Mesenchymal stem cell (in vitro differentiated cells and primary cell): ENCODE measurements around the gene CPS1.
A peak's percentile ranks its signal among the peaks of the same experiment; 100 is the strongest.

Experiments used
- DNase-seq: peaks from one replicate; pipeline ENCODE4 v3.0.0-alpha.2; 2013
- H2AFZ ChIP-seq: one replicate; pipeline ENCODE4 v1.6.1; 2013; ENCODE audit warnings: low read depth, mild to moderate bottlenecking, control low read depth, inconsistent platforms, low read length, moderate library complexity
- H2AK5ac ChIP-seq: 2 replicates; pipeline ENCODE4 v1.6.1; 2013; ENCODE audit warnings: low read length, moderate library complexity, mild to moderate bottlenecking, inconsistent platforms; ENCODE audit not compliant: severe bottlenecking
- H2BK120ac ChIP-seq: one replicate; pipeline ENCODE4 v1.6.1; 2013; ENCODE audit warnings: low read depth, mild to moderate bottlenecking, inconsistent platforms, low read length, moderate library complexity
- H2BK12ac ChIP-seq, 2 experiments: one replicate each; pipeline ENCODE4 v1.6.1; 2013; ENCODE audit warnings: inconsistent platforms in 2 of 2, low read length in 2 of 2, mild to moderate bottlenecking in 2 of 2, moderate library complexity in 2 of 2, control low read depth in 1 of 2
- H2BK15ac ChIP-seq: one replicate; pipeline ENCODE4 v1.6.1; 2013; ENCODE audit warnings: mild to moderate bottlenecking, low read depth, inconsistent platforms; ENCODE audit not compliant: poor library complexity, severe bottlenecking
- H2BK5ac ChIP-seq: 2 replicates; pipeline ENCODE4 v1.6.1; 2013; ENCODE audit warnings: low read depth, mild to moderate bottlenecking, low read length, control low read depth, inconsistent platforms; ENCODE audit not compliant: poor library complexity, severe bottlenecking
- H3K14ac ChIP-seq, 2 experiments: one replicate each; pipeline ENCODE4 v1.6.1; 2013; ENCODE audit warnings: inconsistent platforms in 2 of 2, low read length in 2 of 2, control low read depth in 1 of 2, mild to moderate bottlenecking in 1 of 2, moderate library complexity in 1 of 2
- H3K18ac ChIP-seq, 2 experiments: one replicate each; pipeline ENCODE4 v1.6.1; 2013; ENCODE audit warnings: inconsistent platforms in 2 of 2, low read length in 2 of 2, control low read depth in 1 of 2, low read depth in 1 of 2, mild to moderate bottlenecking in 1 of 2
- H3K23ac ChIP-seq, 2 experiments: one replicate each; pipeline ENCODE4 v1.6.1; 2013; ENCODE audit warnings: inconsistent platforms in 2 of 2, low read length in 2 of 2, mild to moderate bottlenecking in 2 of 2, moderate library complexity in 2 of 2, control low read depth in 1 of 2
- H3K27ac ChIP-seq: 2 replicates; pipeline ENCODE4 v1.5.1; 2013; ENCODE audit warnings: mild to moderate bottlenecking, moderate library complexity, low read length, control low read depth, inconsistent platforms; ENCODE audit not compliant: poor library complexity, severe bottlenecking
- H3K27me3 ChIP-seq, 2 experiments: 2 replicates each; pipeline versions ENCODE4 v1.6.1 to v1.7.0; 2013; ENCODE audit warnings: low read length in 2 of 2, mild to moderate bottlenecking in 2 of 2, moderate library complexity in 2 of 2, control low read depth in 1 of 2, inconsistent platforms in 1 of 2; ENCODE audit not compliant: control insufficient read depth in 1 of 2, insufficient read depth in 1 of 2
- H3K36me3 ChIP-seq, 2 experiments: 2 replicates each; pipeline versions ENCODE4 v1.6.1 to v1.7.0; 2013; ENCODE audit warnings: low read length in 2 of 2, control low read depth in 1 of 2, inconsistent platforms in 1 of 2, low read depth in 1 of 2, mild to moderate bottlenecking in 1 of 2; ENCODE audit not compliant: insufficient read depth in 2 of 2, control insufficient read depth in 1 of 2
- H3K4ac ChIP-seq, 2 experiments: one replicate each; pipeline ENCODE4 v1.6.1; 2013; ENCODE audit warnings: inconsistent platforms in 2 of 2, low read length in 2 of 2, mild to moderate bottlenecking in 2 of 2, moderate library complexity in 2 of 2, control low read depth in 1 of 2, low read depth in 1 of 2
- H3K4me1 ChIP-seq: 2 replicates; pipeline ENCODE4 v1.6.1; 2013; ENCODE audit warnings: low read depth, low read length, control low read depth; ENCODE audit not compliant: control insufficient read depth, insufficient read depth
- H3K4me2 ChIP-seq: 2 replicates; pipeline ENCODE4 v1.6.1; 2013; ENCODE audit warnings: low read length, mild to moderate bottlenecking, inconsistent platforms; ENCODE audit not compliant: poor library complexity, severe bottlenecking
- H3K4me3 ChIP-seq, 2 experiments: 2 replicates each; pipeline versions ENCODE4 v1.5.1 to v1.7.0; 2013; ENCODE audit warnings: low read length in 2 of 2, mild to moderate bottlenecking in 2 of 2, control low read depth in 1 of 2, low read depth in 1 of 2; ENCODE audit not compliant: insufficient read depth in 1 of 2
- H3K79me1 ChIP-seq: replicated peaks from 2 replicates; pipeline ENCODE4 v1.6.1; 2013; ENCODE audit warnings: mild to moderate bottlenecking, control low read depth, low read length, inconsistent platforms; ENCODE audit not compliant: poor library complexity, severe bottlenecking
- H3K9ac ChIP-seq: 2 replicates; pipeline ENCODE4 v1.7.0; 2013; ENCODE audit warnings: mild to moderate bottlenecking, low read length, moderate library complexity
- H3K9me3 ChIP-seq: 2 replicates; pipeline ENCODE4 v1.7.0; 2013; ENCODE audit warnings: mild to moderate bottlenecking, low read length; ENCODE audit not compliant: control insufficient read depth
- H4K8ac ChIP-seq: one replicate; pipeline ENCODE4 v1.6.1; 2013; ENCODE audit warnings: inconsistent platforms, mild to moderate bottlenecking, low read length, moderate library complexity
- H4K91ac ChIP-seq: one replicate; pipeline ENCODE4 v1.6.1; 2013; ENCODE audit warnings: mild to moderate bottlenecking, low read length, inconsistent platforms
- WGBS: methylation state at CpG from one replicate; pipeline ENCODE4 v1.1.7; 2013; ENCODE audit warnings: mixed read lengths; 5-methylcytosine and 5-hydroxymethylcytosine counted together

Gene CPS1

GRCh38 chr2:210534879-210535278 is 21.5 kb upstream of the CPS1 start:
- H3K18ac ChIP-seq: no peak overlapping the region
- peaks cover 3% of the 10 kb centered on the region for H3K79me1 ChIP-seq
- H3K27ac ChIP-seq: no peak overlapping the region

GRCh38 chr2:210536973-210537650 is 19.3 kb upstream of the CPS1 start:
- Histone ChIP-seq H3K4me3 (no peak overlapping the region), H3K14ac (no peak overlapping the region), H2BK12ac (no peak overlapping the region), H2BK15ac (no peak overlapping the region), H3K79me1 (peaks cover 3% of the 10 kb centered on the region), H2BK5ac (no peak overlapping the region), H2AFZ (no peak overlapping the region), H3K18ac (no peak overlapping the region), H4K91ac (no peak overlapping the region), H3K27ac (peak overlapping the region; percentile 23), H3K4me1 (peaks cover 3% of the 10 kb centered on the region), H4K8ac (no peak overlapping the region), H2AK5ac (no peak overlapping the region), H3K4ac (no peak overlapping the region), H3K9ac (no peak overlapping the region), H3K36me3 (no peaks in the 10 kb centered on the region), H3K9me3 (no peaks in the 10 kb centered on the region), H3K27me3 (no peaks in the 10 kb centered on the region), H3K23ac (no peak overlapping the region), H3K4me2 (no peak overlapping the region), H2BK120ac (no peak overlapping the region)
- WGBS: 97% methylated on average over 2 of the region's 2 CpGs
- no peak for DNase-seq

More at GRCh38 chr2:210534879-210535278, 21.5 kb upstream of the CPS1 start:
- Histone ChIP-seq H2BK120ac (no peak overlapping the region), H3K27me3 (no peaks in the 10 kb centered on the region), H2BK12ac (no peak overlapping the region), H3K14ac (no peak overlapping the region), H2BK5ac (no peak overlapping the region), H2AK5ac (no peak overlapping the region), H3K4me1 (peaks cover 3% of the 10 kb centered on the region), H3K23ac (no peak overlapping the region), H4K8ac (no peak overlapping the region), H3K4ac (no peak overlapping the region), H3K4me3 (no peak overlapping the region), H3K9ac (no peak overlapping the region), H3K36me3 (no peaks in the 10 kb centered on the region), H3K9me3 (no peaks in the 10 kb centered on the region), H3K4me2 (no peak overlapping the region), H2BK15ac (no peak overlapping the region), H4K91ac (no peak overlapping the region), H2AFZ (no peak overlapping the region)
- DNase-seq: no peak
- WGBS: 100% methylated on average over 1 of the region's 1 CpG

- DNase-seq: no peak
- H3K4ac ChIP-seq: no peak overlapping the region
- H2BK12ac ChIP-seq: no peak overlapping the region
- no peak overlapping the region for H3K23ac ChIP-seq
- no peaks in the 10 kb centered on the region for H3K27me3 ChIP-seq
- no peak overlapping the region for H3K9ac ChIP-seq
- no peak overlapping the region for H4K8ac ChIP-seq
- H2BK5ac ChIP-seq: no peak overlapping the region
- no peak overlapping the region for H3K27ac ChIP-seq
- H3K14ac ChIP-seq: no peak overlapping the region
- peaks cover 3% of the 10 kb centered on the region for H3K79me1 ChIP-seq
- no peak overlapping the region for H2AK5ac ChIP-seq
- H2AFZ ChIP-seq: no peak overlapping the region
- no peak overlapping the region for H2BK15ac ChIP-seq
- H3K18ac ChIP-seq: no peak overlapping the region
- peaks cover 3% of the 10 kb centered on the region for H3K4me1 ChIP-seq
- H3K4me3 ChIP-seq: no peak overlapping the region
- no peak overlapping the region for H2BK120ac ChIP-seq
- H4K91ac ChIP-seq: no peak overlapping the region
- no CpG with 5 or more reads among the region's 2 CpGs for WGBS
- no peak overlapping the region for H3K4me2 ChIP-seq
- H3K9me3 ChIP-seq: no peaks in the 10 kb centered on the region
- no peaks in the 10 kb centered on the region for H3K36me3 ChIP-seq
Observed at GRCh38 chr2:210539035-210539434, 17.4 kb upstream of the CPS1 start.

GRCh38 chr2:210539578-210540416 is 16.6 kb upstream of the CPS1 start:
- 82% methylated on average over 1 of the region's 5 CpGs for WGBS
- DNase-seq: no peak
- no peak overlapping the region for H4K8ac ChIP-seq
- no peak overlapping the region for H3K23ac ChIP-seq
- H3K27ac ChIP-seq: no peak overlapping the region
- peaks cover 3% of the 10 kb centered on the region for H3K4me1 ChIP-seq
- no peaks in the 10 kb centered on the region for H3K9me3 ChIP-seq
- no peak overlapping the region for H2AFZ ChIP-seq
- no peak overlapping the region for H2AK5ac ChIP-seq
- H4K91ac ChIP-seq: no peak overlapping the region
- H3K79me1 ChIP-seq: peaks cover 3% of the 10 kb centered on the region
- no peak overlapping the region for H3K4ac ChIP-seq
- no peaks in the 10 kb centered on the region for H3K36me3 ChIP-seq
- no peak overlapping the region for H2BK15ac ChIP-seq
- no peak overlapping the region for H3K14ac ChIP-seq
- no peaks in the 10 kb centered on the region for H3K27me3 ChIP-seq
- H2BK5ac ChIP-seq: no peak overlapping the region
- no peak overlapping the region for H3K18ac ChIP-seq
- H3K9ac ChIP-seq: no peak overlapping the region
- H2BK120ac ChIP-seq: no peak overlapping the region
- H3K4me2 ChIP-seq: no peak overlapping the region
- no peak overlapping the region for H2BK12ac ChIP-seq
- H3K4me3 ChIP-seq: no peak overlapping the region
